Measurements from ENCODE around the gene FADD. TPM values are rescaled to one million over a fixed set of nuclear protein-coding genes. Genes with fewer than 3 reads are reported as not detected.

The FADD gene
- polyA plus RNA-seq, 2 of the 4 experiments (the other 2 are of a cell fraction), result 30.2 to 59.1 TPM

DNA sequence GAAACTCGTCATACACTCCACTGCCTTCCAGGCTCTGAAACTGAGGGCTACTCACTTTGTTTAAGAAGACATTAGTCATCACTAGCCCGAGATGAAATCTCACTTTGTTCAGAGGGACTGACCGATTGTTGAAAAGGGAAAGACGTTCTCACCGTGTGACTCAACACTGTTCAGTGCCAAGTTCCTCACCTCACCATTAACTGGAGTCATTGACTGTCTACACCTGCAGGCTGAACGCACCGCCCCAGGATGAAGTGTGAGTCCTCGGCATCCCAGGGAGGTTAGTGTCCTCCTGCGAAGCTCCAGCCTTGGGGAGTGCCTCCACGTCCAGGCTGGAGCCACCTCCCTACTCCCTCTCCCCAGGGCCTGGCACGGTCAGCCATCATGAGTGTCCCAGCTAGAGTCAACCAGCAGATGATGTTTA lies 30.4 kb downstream of the FADD start (continued):
- TF ChIP-seq POLR2AphosphoS2 (conservative IDR thresholded peaks at IDR 0.05; ENCODE audit: low read length), result no peak
- no peak for TF ChIP-seq ZSCAN20 (CRISPR knock-in tag; IDR thresholded peaks at IDR 0.05)
- no peak for TF ChIP-seq ZNF302 (CRISPR knock-in tag; IDR thresholded peaks at IDR 0.05)
- peak; percentile 39; the same call in 1 of the 2 replicates for TF ChIP-seq ATOH8 (CRISPR knock-in tag; IDR thresholded peaks at IDR 0.05; ENCODE audit: low read depth)
- TF ChIP-seq JUN (IDR thresholded peaks at IDR 0.05), result peak; percentile 82 to 86
- no peak for TF ChIP-seq RAD21 (conservative IDR thresholded peaks at IDR 0.05 in 1 of 2, IDR thresholded peaks at IDR 0.05 in 1 of 2)
- no peak for TF ChIP-seq RNF2 (IDR thresholded peaks at IDR 0.05; ENCODE audit: borderline replicate concordance, low read depth)
- no peak for TF ChIP-seq CHD2 (IDR thresholded peaks at IDR 0.05; ENCODE audit: low read length, partially characterized antibody)
- TF ChIP-seq NPAS2 (CRISPR knock-in tag; IDR thresholded peaks at IDR 0.05; ENCODE audit: borderline replicate concordance), result no peak
- no peak for TF ChIP-seq TFCP2L1 (CRISPR knock-in tag; IDR thresholded peaks at IDR 0.05)
- TF ChIP-seq E2F6 (IDR thresholded peaks at IDR 0.05; ENCODE audit: borderline replicate concordance, low read depth), result no peak
- TF ChIP-seq POLR2A (IDR thresholded peaks at IDR 0.05; ENCODE audit: low read length), result no peak
- peak; percentile 90 for TF ChIP-seq FOSL2 (IDR thresholded peaks at IDR 0.05)
- peak; percentile 92 for TF ChIP-seq FOSL2 (CRISPR knock-in tag; IDR thresholded peaks at IDR 0.05)
- TF ChIP-seq REST (IDR thresholded peaks at IDR 0.05), result no peak
- no peak for TF ChIP-seq ZFP36 (IDR thresholded peaks at IDR 0.05; ENCODE audit: borderline replicate concordance, partially characterized antibody)
- TF ChIP-seq HOXB13 (CRISPR knock-in tag; IDR thresholded peaks at IDR 0.05; ENCODE audit: low read depth), result no peak
- no peak for TF ChIP-seq TP53 (CRISPR knock-in tag; IDR thresholded peaks at IDR 0.05)
- no peak for TF ChIP-seq HEYL (CRISPR knock-in tag; IDR thresholded peaks at IDR 0.05)
- no peak for TF ChIP-seq ZC3H11A (IDR thresholded peaks at IDR 0.05)
- no peak for TF ChIP-seq NFE2L2 (conservative IDR thresholded peaks at IDR 0.05; ENCODE audit: low read length)
- peak; percentile 18 to 62; a peak in 2 of 4 replicates for TF ChIP-seq CEBPB (IDR thresholded peaks at IDR 0.05)
- TF ChIP-seq RARB (CRISPR knock-in tag; IDR thresholded peaks at IDR 0.05), result no peak
- TF ChIP-seq SREBF2 (IDR thresholded peaks at IDR 0.05), result no peak
- TF ChIP-seq HDAC2 (IDR thresholded peaks at IDR 0.05), result no peak
- no peak for TF ChIP-seq KDM5A (IDR thresholded peaks at IDR 0.05)
- no peak for TF ChIP-seq KDM1A (IDR thresholded peaks at IDR 0.05; ENCODE audit: low read depth)
- TF ChIP-seq CBX2 (IDR thresholded peaks at IDR 0.05; ENCODE audit: borderline replicate concordance, low read depth), result no peak
- peak; percentile 93 for TF ChIP-seq JUNB (IDR thresholded peaks at IDR 0.05)
- no peak for TF ChIP-seq NR3C1 (IDR thresholded peaks at IDR 0.05)
- TF ChIP-seq EHMT2 (IDR thresholded peaks at IDR 0.05; ENCODE audit: low read depth), result no peak
- TF ChIP-seq FOSB (CRISPR knock-in tag; IDR thresholded peaks at IDR 0.05), result no peak
- no peak for TF ChIP-seq EHF (CRISPR knock-in tag; IDR thresholded peaks at IDR 0.05)
- peak; percentile 97 for TF ChIP-seq GATA3 (IDR thresholded peaks at IDR 0.05; ENCODE audit: borderline replicate concordance)
- no peak for TF ChIP-seq CHD4 (IDR thresholded peaks at IDR 0.05; ENCODE audit: borderline replicate concordance)
- TF ChIP-seq, protein P1, sequence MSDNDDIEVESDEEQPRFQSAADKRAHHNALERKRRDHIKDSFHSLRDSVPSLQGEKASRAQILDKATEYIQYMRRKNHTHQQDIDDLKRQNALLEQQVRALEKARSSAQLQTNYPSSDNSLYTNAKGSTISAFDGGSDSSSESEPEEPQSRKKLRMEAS (IDR thresholded peaks at IDR 0.05), result peak; percentile 78
- no peak for TF ChIP-seq HOXB5 (CRISPR knock-in tag; IDR thresholded peaks at IDR 0.05)
- TF ChIP-seq HOXA7 (CRISPR knock-in tag; IDR thresholded peaks at IDR 0.05), result no peak
- no peak for TF ChIP-seq RFX5 (IDR thresholded peaks at IDR 0.05)
- TF ChIP-seq EP300 (IDR thresholded peaks at IDR 0.05), result peak; percentile 57 to 70; a peak in 3 of 5 replicates
- TF ChIP-seq, protein P2, sequence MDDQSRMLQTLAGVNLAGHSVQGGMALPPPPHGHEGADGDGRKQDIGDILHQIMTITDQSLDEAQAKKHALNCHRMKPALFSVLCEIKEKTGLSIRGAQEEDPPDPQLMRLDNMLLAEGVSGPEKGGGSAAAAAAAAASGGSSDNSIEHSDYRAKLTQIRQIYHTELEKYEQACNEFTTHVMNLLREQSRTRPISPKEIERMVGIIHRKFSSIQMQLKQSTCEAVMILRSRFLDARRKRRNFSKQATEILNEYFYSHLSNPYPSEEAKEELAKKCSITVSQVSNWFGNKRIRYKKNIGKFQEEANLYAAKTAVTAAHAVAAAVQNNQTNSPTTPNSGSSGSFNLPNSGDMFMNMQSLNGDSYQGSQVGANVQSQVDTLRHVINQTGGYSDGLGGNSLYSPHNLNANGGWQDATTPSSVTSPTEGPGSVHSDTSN (IDR thresholded peaks at IDR 0.05), result 0 out of 2 replicates have a peak, but pooled peaks have one; percentile 45

All from A549 (cell line).